CD4-positive, alpha-beta T cell treated with Interleukin-2 at 100 ng/mL for 4 hours (primary cell): ENCODE results near the gene PGM2L1.

Experiments
- DNase-seq: peaks from one replicate; pipeline ENCODE4 v3.0.0-alpha.2; 2020; ENCODE audit warnings: low spot score

Gene PGM2L1

GRCh38 chr11:74297484-74297883 lies 100.7 kb downstream of the PGM2L1 start:
- no peak for DNase-seq

GRCh38 chr11:74288911-74289310 lies 109.3 kb downstream of the PGM2L1 start:
- DNase-seq: no peak

DNA sequence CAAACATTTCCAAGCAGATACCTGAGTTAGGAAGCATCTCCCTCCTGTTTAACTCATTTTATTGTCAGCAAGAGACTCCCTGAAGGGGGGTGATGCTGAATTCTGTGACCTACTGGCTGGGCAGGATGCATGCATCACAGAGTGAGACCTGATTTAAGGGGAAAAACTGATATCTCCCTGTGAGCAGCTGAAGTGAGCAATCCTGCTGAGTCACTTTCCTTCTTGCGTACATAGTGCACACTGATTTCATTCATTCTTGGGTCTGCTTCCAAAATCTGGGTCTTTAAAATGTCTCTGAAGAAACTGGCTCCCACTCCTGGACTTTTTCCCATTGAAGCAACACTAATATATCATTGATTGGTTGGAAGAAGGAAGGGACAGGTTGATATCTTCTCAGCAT lies 110.1 kb downstream of the PGM2L1 start:
- no peak for DNase-seq

DNA sequence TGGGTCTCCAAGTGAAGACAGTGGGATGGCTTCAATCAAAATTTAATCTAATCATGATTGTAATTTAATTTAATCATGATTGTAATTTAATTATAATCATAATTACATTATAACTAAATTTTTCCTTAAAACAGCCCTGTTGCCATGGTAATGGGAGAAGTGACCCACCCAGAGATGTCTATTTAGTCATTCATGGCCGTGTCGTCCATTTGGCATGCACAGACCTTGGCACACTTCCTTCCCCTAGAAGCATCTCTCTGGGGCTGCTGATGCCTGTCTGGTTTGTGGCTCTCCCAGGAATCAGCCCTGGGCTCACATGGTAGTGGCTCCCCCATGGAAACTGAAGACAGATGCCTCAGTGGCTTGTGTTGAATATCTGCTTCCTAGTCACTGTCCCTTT lies 113.8 kb downstream of the PGM2L1 start:
- no peak for DNase-seq

- no peak for DNase-seq
Measured at GRCh38 chr11:74283580-74284180, 114.6 kb downstream of the PGM2L1 start.

DNA sequence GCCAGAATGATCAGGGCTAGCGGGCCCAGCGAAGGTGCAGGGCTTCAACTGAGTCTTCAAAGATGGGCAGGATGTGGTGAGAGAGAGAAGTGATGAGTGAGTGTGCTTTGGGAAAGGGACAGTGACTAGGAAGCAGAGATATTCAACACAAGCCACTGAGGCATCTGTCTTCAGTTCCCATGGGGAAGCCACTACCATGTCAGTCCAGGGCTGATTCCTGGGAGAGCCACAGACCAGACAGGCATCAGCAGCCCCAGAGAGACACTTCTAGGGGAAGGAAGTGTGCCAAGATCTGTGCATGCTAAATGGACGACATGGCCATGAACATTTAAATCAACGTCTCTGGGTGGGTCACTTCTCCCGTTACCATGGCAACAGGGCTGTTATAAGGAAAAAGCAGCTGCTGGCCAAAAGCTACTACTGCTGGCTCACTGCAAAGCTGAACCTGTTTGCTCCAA lies 115.3 kb downstream of the PGM2L1 start:
- no peak for DNase-seq

- no peak for DNase-seq
Measured at GRCh38 chr11:74282421-74282820, 115.8 kb downstream of the PGM2L1 start.

DNA sequence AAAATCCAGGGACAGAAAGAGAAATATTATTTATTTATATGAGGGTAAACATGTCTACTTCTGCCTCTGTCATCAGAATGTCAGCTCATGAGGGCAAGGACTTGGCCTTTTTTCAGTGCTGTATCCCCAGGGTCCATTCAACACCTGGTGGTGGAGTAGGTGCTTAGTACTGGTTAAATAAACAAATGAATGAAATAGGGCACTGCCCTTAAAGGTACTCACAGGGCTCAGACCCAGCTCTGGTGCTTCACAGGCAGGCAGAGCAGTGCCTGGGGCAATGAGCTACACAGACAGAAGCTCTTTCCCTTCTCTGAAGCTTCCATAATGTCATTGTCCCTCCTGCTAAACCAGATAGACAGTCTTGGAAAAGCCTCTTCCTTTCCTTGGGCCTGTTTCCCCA lies 117.7 kb downstream of the PGM2L1 start:
- no peak for DNase-seq
